ENCODE results near the gene MLLT3.

Gene MLLT3

GRCh38 chr9:20557890-20558565 is 64.3 kb downstream of the MLLT3 start:
- DNase-seq: no peak

- DNase-seq: no peak
Observed at GRCh38 chr9:20557285-20557684, 65.0 kb downstream of the MLLT3 start.

GRCh38 chr9:20553558-20554149 is 68.6 kb downstream of the MLLT3 start:
- DNase-seq: no peak

DNA sequence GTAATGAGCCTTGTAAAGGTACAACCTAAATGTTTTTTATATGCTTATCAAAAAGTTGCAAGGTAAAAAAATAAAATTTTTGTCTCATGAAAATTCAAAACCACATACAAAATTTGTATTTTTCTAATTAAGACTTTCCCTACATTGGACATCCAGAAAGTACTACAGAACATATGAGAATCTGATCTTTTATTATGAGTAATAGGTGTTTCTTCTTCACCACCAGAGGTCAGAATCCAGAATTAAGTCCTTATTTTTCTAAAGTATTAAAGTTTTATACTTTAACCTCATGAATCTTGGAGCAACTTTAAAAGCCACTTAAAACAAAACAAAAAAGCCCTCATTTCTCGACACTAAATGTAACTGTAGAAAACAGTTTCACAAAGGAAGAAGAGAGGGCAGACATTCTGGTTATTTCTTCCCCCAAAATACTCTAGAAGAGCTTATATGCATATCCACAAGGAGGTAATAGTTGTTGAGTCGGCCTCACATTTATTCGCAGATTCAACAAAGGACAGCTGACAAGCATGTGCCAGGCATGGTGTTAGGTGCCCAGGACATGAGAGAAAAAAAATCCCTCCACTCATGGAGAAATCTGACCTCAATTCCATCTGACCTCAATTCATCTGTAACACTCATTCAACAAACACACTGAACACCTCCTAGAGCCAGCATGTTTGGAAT is 69.3 kb downstream of the MLLT3 start:
- no peak for DNase-seq

GRCh38 chr9:20551835-20552234 is 70.5 kb downstream of the MLLT3 start:
- DNase-seq: no peak

DNA sequence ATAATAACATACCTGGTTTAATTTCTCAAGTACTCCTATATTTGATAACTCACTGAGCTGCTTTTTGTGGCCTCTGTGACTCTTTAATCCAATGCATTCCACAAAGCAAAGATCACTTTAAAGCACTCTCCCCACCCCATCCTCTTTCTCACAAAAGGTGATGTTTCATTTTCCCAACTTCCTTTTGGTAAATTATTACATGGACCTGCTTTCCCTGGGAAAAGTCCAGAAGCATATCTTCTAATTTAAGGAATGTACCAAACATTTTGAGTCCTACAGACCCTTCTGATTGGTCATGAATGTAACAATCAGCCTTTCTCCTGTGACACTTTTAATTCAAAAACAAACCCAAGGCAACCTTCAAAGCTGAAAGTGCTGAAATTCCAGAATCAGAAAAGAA is 71.1 kb downstream of the MLLT3 start:
- no peak for DNase-seq

DNA sequence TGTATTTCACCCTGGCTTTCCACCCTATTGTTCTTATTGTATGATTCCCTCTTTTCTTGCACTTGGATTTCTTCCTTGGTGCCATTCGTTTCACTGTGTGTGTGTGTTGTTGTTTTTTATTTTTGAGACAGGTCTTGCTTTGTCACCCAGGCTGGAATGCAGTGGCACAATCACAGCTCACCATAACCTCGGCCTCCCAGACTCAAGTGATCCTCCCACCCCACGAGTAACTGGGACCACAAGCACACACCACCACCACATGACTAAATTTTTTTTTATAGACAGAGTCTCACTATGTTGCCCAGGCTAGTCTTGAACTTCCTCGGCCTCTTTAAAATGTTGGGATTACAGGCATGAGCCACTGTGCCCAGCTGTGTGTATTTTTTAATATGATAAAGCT is 72.0 kb downstream of the MLLT3 start:
- no peak for DNase-seq

- no peak for DNase-seq
Observed at GRCh38 chr9:20549053-20549452, 73.2 kb downstream of the MLLT3 start.

DNA sequence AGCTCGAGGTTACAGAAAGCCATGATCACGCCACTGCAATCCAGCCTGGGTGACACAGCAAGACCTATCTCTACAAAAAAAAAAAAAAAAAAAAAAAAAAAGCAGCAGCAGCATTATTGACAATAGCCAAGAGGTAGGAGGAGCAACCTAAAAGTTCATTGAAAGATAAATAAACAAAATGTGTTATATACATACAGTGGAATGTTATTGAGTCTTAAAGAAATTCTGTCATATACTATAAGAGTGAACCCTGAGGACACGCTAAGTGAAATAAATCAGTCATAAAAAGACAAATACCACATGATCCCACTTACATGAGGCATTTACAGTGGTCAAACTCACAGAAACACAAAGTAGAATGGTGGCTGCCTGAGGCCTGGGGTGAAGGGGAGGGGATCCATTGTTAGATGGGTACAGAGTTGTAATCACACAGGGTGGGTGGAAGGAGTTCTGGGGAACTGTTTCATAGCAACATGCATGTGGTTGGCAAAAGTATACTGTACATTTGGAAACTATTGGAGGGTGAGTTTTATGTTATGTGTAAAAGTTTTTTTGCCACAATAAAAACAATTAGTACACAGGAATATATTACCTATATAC is 77.2 kb downstream of the MLLT3 start:
- no peak for DNase-seq

- DNase-seq: no peak
Observed at GRCh38 chr9:20540169-20540863, 82.0 kb downstream of the MLLT3 start.

DNA sequence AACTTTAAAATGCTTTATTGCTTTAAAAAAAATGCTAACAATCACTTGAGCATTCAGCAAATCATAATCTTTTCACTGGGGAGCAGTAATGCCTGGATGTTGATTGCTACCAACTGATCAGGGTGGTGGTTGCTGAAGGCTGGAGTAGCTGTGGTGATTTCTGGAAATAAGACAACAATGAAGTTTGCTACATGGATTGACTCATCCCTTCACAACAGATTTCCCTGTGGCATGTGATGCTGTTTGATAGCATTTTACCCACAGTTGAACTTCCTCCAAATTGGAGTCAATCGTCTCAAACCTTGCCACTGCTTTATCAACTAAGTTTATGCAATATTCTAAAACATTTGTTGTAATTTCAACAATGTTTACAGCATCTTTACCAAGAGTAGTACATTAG is 83.3 kb downstream of the MLLT3 start:
- DNase-seq: no peak

- no peak for DNase-seq
Observed at GRCh38 chr9:20538092-20538491, 84.2 kb downstream of the MLLT3 start.

DNA sequence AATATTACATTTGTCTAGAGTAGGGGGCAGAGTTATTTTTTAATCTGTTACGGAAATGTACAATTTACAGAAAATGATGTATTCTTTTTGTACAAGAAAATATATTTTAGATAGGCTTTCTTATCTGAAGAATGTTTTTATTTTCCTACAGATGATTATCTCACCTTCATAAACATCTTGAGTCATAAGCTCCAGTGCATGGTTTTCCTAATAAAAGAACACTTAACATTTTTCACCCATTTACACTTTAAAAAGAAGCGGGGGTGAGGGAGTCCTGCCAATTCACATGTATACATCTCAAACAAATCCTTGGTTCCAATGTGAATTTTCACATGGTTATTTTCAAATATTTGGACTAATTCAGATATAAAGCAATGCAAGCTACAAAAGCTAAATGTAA is 85.0 kb downstream of the MLLT3 start:
- no peak for DNase-seq

DNA sequence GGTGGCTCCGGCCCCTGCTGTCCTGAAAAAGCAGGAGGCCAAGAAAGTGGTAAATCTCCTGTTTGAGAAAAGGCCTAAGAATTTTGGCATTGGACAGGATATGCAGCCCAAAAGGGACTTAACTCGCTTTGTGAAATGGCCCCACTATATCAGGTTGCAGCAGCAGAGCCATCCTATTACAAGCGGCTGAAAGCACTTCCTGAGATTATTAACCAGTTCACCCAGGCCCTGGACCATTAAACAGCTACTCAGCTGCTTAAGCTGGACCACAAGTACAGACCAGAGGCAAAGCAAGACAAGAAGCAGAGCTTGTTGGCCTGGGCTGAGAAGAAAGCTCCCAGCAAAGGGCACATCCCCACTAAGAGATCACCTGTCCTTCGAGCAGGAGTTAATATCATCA is 89.7 kb downstream of the MLLT3 start:
- no peak for DNase-seq

DNA sequence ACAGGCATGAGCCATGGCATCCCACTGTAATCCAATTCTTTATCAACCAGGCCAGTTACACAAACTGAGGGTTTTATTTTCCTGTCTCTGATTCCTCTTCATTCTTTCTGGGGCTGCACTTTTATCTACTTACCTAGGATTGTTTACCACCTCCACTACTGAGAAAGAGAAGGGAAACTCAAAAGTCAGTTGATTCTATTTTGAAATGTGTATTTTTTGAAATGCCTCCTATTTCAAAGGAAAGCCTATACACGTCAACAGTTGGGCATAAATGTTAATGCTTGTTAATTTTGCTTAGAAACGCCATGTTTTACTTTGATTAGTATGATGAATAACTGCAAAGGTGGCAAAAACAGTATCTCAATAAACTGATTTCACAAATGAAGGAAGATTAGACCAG is 92.5 kb downstream of the MLLT3 start:
- DNase-seq: no peak

- DNase-seq: no peak
Observed at GRCh38 chr9:20528253-20528652, 94.0 kb downstream of the MLLT3 start.

DNA sequence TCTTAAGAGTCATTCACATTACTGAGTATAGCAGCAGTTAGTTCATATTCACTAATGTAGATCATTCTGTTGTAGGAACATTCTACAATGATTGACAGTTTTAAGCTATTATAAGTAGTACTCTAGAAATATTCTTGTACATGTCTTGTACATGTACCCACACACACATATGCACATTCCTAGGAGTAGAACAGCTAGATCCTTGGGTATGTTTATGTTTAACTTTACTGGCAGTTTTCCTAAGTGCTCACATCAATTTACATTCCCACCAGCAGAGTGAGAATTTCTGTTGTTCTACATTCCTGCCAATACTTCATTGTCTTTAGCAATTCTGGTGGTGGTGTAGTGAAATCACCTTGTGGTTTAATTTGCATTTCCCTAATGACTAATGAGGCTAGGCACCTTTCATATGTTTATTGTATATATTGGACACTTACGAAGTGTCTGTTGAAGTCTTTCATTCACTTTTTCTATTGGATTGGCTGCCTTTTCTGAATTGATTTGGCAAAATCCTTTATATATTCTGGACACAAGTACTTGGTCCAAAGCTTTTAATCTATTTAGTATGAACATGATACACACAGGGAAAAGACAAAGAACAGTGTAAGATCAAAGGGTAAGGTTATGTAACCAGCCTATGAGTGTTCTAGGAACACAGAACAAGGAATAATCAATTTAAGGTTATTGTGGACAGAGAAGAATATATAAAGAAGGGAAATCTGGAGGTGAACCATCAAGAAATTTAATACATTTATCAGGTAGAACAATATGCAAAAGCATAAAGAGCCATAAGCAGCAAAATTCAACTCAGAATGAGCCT is 95.6 kb downstream of the MLLT3 start:
- no peak for DNase-seq

GRCh38 chr9:20524776-20525175 is 97.5 kb downstream of the MLLT3 start:
- DNase-seq: no peak

GRCh38 chr9:20518737-20519136 is 103.6 kb downstream of the MLLT3 start:
- no peak for DNase-seq

- no peak for DNase-seq
Observed at GRCh38 chr9:20513126-20513913, 109.0 kb downstream of the MLLT3 start.

All from amygdala (tissue), 56 donors.